DMS 273 treated with DMSO at 0.1 percent for 48 hours (cell line): ENCODE data around the gene TNFAIP8L2.

Experiments
- DNase-seq: peaks from one replicate; lab custom pipeline; 2025; lab: John Stamatoyannopoulos, UW

Gene TNFAIP8L2

DNA sequence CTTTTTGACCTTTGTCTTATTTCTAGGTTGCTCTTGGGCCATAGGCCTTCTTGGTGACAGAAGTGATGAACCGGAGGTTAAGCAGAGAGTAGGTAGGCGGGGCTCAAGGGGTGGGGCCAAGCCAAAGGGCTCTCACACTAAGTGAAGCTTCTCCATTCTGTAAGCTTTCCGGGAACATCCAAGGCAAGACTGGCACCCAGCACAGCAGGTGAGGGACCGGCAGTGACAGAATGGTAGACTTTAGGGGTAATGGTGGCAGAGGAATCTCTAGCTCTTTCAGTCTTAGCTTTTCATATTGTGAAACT is at the start of gene TNFAIP8L2:
Gene TNFAIP8L2 (plus strand): TSS at position 135 of the 305 bp plus-strand sequence. CDS start 2,049 bp downstream, outside the sequence.
- no peak for DNase-seq

DNA sequence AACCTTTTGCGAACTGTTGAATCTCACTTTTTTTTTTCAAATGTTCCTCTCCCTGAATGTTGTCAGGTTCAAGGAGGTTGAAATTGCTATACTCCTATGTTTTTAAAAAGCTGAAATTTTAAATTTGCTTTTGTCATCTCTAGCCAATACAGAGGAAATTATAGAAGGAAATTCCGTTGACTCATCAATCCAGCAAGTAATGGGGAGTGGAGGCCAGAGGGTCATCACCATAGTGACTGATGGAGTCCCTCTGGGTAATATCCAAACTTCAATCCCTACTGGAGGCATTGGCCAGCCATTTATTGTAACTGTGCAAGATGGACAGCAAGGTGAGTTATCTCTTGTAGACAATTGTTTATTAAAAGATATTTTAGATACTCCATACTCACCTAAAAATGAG is 49.6 kb upstream of the TNFAIP8L2 start:
- no peak for DNase-seq

DNA sequence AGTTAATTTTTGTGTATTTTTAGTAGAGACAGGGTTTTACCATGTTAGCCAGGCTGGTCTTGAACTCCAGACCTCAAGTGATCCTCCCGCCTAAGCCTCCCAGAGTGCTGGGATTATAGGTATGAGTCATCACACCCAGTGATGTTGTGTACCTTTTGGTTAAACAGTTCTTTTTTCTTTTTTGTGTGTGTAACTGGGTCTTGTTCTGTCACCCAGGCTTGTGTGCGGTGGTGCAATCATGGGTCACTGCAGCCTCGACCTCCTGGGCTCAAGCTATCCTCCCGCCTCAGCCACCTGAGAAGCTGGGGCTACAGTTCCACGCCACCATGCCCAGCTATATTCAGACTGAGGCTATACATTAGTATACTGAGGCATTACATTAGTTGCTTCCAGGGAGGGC is 48.1 kb upstream of the TNFAIP8L2 start:
- no peak for DNase-seq

DNA sequence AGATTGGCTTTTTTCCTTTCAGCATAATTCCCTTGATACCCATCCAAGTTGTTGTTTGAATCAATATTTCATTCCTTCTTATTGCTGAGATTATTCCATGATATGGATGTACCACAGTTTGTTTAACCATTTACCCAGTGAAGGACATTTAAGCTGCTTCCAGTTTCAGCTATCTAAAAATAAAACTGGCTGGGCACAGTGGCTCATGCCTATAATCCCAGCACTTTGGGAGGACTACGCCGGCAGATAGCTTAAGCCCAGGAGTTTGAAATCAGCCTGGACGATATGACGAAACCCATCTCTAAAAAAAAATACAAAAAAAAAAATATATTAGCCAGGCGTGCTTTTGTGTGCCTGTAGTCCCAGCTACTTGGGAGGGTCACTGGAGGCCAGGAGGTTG is 42.6 kb upstream of the TNFAIP8L2 start:
- no peak for DNase-seq

DNA sequence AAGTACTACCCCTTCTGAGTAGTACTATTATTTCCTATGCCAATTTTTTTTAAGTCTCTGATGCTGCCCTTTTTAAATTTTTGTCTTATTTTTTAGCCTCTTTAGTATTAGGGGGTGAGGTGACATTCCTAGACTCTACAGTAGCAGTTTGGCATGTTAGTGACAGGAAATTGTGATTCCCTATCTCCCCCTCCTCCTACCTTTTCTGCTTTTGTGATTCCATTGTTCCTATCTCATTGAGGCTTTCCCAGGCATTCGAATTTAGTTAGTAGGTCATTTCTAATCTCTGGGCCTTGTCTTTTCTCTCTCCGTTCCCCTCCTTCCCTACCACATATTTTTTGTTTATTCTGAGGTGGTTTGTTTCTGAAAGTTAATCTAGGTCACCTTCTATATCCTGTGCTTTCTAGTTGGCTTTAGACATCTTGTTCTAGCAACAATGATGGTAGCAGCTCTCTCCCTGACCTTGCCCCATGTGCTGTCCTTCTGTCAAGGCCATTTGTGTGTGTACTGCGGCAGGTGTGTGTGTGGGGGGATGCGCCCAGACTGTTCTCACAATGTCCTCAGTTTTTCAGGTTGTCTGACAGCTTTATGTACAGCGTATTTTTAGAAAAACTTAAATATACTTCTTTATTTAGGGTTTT is 31.6 kb upstream of the TNFAIP8L2 start:
- no peak for DNase-seq

DNA sequence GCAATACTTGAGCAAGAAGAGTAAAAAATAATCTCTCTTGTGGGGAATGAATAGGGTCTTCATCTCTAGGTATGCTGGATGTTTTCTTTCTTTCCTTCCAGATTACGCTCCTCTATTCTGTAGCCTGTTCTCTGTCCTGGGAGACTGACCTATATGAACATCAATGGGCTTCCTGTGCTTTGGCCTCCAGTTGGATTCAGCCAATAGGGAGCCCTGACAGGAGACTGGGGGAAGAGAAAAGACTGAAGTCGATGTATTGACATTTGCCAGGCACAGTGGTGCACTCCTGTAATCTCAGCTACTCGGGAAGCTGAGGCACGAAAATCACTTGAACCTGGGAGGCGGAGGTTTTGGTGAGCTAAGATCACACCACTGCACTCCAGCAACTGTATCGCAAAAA is 27.6 kb upstream of the TNFAIP8L2 start:
- no peak for DNase-seq

DNA sequence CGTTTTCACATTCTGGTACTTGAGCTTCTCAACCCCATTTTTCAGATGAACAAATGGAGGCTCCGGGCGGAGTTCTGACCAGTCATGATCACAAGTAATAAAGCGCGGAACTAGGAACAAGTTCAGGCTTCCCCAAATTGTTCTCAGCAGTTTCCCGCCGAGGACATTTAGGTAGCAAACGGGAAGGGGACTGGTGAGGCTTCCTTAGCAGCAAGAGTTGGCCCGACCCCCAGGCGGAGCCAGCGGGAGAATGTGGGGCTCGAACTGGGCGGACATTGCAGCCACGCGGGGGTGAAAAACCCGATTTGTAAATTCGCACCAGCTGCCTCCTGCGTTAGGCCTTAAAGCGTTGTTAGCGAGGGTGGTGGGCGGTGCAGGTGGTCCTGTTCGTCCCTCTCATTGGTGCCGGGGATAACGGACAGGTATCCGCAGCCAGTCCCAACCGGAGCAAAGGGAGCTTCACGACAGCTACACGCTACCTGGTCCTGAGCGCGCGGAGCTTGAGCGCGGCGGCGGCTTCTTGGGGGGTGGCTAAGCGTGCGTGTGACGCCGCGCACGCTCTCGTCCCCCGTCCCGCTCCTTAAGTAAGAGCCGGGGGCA is 25.4 kb upstream of the TNFAIP8L2 start:
- DNase-seq: no peak

DNA sequence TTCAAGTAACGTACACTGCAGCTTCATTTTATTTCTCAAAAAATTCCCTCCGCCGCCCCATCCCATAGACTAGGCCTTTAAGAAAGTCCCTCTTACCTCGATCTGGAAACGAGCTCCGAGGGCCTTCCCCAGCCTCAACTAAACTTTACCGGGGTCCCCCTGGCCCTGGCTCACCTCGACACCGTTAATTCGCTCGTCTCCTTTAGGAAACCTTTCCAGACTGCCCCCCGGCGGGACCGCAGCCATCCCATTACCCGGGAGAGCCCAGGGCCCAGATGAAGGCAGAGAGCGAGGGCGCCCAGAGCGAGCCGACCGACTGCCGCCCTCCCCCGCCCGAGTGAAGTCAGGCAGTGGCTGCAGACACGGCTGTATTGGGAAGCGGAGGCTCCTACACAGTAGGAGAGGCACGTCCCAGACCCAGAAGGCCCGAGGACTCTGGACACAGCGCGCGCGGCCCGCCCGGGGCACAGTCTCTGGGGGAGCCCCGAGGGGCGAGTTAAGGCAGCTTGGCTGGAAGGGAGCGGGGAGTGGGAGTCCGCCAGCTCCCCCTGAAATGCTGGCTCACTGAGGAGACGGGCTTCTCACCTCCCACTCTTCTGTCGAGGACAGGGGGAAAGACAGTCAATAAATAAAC is 24.6 kb upstream of the TNFAIP8L2 start:
- DNase-seq: no peak

DNA sequence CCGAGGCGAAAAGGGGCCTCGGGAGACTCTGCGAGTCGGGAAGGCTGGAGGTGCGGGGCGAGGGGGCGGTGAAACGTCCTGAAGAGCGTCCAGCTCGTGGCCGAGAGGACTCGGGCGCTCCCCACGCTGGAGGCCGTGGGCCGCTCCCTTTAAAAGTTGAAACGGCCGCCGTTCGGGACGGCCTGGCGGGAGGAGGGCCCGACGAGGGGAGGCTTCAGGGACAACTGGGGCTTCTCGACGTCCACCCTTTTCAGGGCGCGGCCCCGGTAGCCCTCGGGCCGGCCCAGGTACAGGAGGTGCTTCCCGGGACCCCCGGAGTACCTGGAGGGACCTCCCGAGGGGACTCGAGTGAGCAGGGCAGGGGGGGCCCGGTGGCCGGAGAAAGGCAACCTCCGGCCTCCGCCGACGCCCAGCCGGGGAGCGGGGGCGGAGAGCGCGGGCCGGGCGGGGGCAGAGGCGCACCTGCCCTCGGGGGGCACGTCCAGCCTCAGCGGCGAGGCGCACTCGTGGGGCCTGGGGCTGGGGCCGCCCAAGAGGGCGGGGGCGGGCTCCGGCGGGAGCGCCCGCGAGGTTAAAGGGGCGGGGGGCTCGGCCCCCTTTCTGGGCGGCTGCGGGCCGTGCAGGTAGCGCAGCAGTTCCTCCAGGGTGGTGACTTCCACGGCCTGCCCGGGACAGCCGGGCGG is 24.0 kb upstream of the TNFAIP8L2 start:
- no peak for DNase-seq

DNA sequence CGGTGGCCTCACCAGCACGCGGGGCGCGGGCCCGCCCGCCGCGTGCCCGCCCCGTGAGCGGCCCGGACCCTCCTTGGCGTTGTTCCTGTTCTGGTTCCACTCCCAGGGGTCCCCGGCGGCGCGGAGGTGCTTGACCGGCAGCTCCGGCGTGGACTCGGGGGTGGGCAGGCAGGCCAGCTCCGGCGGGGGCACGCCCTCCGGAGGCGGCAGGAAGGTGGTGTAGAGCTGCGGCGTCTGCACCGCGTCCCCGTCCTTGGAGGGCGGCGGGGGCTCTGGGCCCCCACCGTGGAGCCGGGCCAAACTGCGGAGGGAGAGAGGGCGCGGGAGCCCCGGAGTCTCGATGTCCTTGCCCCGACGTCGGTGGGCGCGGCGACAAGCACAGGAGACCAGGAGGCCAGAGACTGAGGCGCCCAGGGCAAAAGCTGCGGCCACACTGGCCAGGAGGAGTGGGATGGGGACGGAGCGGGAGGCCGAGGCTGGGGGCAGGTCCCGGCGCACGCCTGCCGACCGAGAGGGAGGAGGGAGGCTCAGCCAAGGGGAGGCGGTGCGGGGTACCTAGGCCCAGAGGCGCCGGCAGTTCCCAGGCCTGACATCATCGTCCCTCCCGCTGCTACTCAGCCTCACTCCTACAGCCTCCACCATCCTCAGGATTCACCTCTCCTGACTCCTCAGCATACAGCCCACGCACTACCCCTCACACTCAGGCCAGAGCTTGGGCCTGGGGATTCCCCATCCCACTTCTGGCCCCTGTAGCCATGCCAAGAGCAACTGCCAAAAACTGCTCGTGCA is 23.2 kb upstream of the TNFAIP8L2 start:
- DNase-seq: no peak

DNA sequence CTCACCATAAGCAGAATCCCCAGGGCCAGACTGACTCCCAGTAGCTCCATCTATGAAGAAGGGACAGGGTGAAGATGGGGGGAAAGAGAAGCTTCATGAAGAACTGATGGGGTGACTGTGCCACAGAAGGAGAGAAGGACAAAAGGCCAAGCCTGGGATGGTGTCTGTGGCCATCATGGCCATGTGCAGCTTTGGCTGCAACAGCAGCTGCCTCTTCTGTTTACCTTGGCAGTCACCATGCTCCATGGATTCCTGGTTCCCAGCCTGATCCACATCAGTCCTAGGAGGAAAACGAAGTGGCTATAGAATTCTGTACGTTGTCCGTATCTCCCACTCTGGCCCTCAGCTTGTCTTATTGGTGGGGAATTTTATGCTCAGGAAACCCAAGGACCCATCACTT is 22.1 kb upstream of the TNFAIP8L2 start:
- no peak for DNase-seq

DNA sequence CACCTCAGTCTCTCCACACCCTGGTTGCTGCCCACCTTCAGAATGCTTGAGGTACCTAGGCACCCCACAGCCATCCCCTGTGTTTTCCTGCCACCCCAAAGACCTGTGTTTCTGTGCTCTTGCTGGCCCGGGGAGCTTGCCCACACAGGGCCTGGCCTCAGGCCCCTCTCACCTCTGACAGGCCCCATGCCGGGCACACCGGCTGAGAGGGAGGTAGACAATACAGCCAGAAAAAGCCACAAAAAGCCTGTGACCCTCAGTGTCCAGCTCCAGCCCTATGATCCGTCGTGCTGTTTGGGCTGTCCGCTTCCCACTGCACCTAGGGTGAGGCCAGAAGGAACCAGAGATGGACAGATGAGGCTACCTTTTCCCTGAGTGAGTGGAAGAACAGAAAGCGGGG is 21.5 kb upstream of the TNFAIP8L2 start:
- DNase-seq: no peak

DNA sequence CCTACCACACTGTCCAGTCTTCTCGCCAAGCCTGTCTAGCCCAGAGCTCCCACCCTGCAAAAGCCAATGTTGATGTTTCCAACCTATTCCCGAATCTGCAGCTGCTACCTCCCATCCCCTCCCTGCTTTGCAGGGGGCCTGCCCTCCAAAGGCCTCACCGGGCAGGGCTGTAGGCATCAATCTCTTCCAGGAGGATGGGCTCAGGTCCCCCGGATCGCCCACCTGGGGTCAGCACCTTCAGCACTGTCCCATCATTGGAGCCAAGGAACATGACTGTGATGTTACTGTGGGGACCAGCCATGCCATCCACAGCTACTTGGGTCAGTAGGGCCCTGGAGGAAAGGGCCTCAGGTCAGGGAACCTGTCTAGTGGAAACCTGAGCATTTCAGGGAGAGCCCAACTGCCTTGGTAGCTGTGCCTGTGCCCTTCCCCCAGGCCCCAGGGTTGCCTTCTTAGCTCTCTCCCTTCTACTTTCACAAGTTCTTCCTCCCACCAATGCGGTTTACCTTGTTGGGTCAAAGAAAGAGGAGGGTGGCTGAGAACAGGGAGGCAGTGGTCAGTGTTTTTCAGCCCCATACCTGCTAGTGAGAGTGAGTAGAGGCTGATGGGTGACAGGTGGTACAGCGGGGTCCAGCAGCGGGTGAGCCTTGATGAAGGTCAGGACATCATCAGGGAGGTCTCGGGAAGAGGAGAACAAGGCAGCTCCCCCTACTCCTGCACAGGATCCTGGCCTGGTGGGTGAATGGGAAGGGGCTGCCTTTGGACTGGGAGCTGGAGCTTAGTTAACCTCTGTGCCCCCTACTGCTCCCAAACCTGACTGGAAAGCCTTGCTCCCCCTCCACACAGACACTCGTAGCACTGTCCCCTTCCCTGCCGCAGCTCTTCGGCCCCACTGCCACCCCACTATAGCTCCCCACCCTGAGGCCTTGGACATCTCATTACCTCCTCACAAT is 20.7 kb upstream of the TNFAIP8L2 start:
- no peak for DNase-seq

DNA sequence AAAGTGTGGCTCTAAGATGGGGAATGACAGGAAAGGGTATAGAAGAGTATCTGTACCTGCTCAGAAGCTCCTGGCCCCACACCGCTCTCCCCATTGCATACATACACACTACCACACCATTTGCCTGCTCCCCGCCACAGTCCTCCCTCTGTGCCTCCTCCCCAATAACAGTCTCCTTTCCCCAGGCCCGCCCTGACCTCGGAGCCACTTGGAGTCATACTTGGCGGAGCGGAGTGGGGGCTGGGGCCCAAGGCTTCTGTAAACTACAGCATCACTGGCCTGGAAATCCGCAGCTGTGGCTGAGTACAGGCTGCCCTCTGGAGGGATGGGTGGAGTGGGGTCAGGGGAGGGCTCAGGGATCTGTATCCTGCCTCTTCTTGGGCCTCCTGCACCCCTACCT is 18.7 kb upstream of the TNFAIP8L2 start:
- DNase-seq: no peak

DNA sequence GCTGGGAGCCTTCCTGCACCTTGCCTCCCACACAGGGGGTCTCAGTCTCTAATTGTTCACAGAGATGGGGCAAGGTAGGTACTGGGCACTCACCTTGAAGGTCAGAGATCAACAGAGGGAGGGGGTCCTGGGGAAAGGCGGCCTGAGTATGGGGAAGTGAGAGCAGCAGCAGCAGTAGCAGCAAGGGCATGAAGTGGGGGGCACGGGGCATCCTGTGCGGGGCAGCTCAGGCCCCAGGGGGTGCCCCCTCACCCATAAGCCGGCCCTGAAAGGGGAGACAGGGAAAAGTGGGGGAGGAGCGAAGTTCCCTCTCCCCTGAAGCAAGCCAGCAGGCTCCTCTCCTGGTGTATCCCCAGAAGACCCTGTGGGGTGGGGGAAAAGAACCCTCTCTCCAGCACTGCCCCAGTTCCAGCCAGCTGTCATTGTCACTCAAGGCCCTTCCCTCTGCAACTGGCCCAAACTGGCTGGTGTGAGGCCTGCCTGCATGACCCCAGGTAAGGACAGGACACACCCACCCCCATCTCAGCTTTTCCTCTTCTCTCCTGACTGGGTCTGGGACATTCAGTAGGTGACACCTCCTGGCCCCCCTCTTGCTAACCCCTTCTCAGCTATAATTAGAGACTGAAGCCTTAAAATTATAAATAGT is 13.9 kb upstream of the TNFAIP8L2 start:
- no peak for DNase-seq

DNA sequence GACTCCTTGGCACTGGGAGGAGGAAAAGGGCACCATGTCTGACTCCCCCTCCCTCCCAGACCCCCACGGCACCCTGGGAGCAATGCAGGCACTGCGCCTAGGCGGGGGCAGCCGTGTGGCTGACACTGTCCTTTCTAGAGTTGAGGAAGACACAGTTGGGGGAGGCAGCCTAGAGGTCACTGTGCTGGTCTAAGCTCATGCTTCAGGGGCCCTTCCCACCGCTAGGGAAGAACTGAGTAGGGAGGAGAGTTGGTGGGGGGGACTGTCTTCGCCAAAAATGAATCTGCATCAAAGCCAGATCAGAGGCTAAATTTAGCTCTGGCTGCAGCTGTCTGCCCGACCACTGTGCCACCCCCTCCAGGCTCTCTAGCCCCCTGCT is 13.4 kb upstream of the TNFAIP8L2 start:
- no peak for DNase-seq

DNA sequence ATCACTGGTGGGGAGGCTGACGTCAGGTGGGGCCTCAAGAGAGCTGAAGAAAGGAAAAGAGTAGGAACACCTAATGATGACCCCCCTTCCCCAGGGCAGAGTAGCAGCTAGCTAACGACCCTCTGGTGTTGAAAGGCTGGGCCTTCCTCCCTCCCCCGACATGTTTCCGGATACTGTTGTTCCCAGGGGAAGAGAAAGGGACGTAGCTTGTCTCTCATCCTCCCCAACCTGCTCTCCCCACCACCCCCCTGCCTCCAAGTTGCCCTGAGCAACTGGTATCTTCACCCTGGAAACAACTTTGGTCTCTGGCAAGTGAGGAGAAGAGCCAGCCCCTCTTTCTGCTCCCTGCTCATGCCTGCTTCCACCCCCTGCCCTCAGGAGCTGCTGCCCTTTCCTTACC is 12.5 kb upstream of the TNFAIP8L2 start:
- DNase-seq: no peak

DNA sequence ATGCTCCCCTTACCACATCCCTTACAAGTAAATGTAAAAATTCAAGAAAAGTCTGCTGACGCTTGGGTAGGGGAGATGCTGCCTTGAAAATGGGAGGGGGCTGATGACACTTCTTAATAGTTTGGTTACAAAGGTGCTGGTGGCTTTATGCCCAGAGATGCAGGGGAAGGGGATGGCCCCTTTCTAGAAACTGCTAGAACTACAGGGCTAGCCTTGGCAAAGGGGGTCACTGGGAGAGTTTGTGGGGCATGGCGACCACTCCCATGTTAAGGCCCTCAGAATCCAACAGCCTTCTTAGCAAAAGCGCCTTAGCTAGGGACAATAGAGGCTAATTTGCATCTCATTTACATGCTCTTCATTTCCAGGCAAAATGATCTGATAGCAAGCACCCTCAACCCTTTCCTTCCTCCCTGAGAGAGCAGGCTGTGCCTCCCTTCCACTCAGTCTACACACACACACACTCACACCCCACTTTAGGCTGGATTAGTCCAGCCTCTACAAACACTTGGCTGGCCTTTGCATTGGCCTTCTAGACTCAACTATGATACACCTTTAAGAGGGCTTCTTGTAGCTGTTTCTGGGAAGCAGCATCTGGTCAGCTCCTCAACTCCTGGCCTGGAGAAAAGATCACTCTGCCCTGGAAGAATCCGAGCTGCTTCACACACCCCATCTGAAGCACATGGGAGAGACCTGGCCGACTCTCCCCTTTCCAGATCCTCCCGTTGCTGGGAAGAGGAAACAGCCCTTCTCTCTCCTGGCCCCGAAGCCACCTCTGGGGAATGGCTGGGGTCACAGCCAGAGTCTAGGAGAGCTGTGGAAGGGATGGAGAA is 11.8 kb upstream of the TNFAIP8L2 start:
- DNase-seq: no peak

DNA sequence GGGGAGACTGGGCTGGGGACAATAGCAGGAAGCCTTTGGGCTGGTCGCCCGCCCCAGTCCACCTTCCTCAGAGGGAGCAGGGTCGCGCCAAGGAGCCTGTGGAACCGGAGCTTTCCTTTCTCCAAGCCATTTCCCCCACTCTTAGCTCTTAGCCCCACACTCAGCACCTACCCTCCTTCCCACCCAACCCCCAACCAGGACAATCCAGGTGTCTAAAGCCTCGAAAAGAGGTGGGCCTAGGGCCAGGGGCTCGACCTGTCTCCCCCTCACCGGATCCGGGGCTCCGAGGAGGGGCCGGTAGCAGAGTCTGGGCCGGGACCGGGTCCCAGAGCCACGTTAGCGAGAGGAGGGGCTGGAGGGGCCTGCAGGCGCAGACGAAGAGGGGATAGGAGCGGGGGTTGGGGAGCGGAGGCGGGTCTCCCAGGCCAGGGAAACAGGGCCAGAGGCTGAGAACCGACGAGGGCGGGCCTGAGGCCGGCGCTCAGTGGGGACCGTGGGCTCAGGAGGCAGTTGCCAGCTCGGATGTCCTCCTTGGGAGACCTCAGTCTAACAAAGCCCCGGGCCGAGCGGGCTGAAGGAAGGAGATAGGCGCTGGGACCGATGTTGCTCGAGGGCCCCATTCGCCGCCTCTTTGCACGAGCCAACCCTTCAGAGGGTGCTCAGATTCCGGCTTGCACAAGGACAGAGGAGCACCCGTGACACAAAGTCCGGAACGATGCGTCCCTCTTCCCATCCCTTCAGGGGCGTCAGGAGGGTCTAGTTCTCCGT is 11.0 kb upstream of the TNFAIP8L2 start:
- no peak for DNase-seq
